Measurements from ENCODE around the gene PCCA. TPM values are rescaled to one million over a fixed set of nuclear protein-coding genes. Genes with fewer than 3 reads are reported as not detected.

The PCCA gene
- total RNA-seq, 1 donor from 2014 or later, result 14.3 TPM

DNA sequence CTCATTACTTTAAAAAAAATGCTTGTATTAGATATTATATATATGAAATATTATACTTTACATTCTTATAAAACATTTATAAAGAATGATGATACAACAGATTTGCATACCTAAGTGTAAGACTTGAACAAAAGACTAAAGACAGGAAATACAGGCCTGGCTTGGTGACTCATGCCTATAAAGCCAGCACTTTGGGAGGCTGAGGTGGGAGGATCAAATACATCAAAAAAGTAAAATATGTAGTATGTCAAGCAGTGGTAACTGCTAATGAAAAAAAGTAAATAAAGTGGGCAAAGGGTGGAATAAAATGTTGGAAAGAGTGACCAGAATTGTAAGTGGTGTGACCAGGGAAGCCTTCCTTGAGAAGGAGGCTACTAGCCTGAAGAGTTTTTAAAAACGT lies 366.0 kb downstream of the PCCA start:
- DNase-seq (ENCODE audit: low read depth), result no peak

GRCh38 chr13:100458673-100459072 lies 369.8 kb downstream of the PCCA start:
- no peak for DNase-seq (ENCODE audit: low read depth)

- DNase-seq (ENCODE audit: low read depth), result no peak
Measured at GRCh38 chr13:100459747-100460146, 370.9 kb downstream of the PCCA start.

DNA sequence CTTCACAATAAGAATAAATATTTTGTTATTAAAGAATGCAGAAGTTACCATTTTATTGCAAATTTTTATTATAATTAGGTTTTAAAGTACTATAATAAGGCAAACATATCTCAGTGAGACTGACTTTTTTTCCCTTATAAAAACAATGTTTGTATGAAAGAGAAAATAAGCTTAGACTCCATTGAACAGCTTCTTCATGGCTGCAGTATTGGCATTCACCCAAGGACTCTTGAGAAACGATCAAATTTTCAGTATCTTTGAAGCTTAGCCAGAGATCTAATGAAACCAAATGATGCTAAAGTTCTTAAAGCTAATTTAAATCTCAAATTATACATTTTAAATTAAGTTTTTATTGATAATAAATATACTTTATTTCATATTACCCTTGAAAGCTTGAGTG lies 371.4 kb downstream of the PCCA start:
- DNase-seq (ENCODE audit: low read depth), result no peak

GRCh38 chr13:100460791-100461190 lies 371.9 kb downstream of the PCCA start:
- DNase-seq (ENCODE audit: low read depth), result peak; percentile 42

- DNase-seq (ENCODE audit: low read depth), result peak; percentile 95
Measured at GRCh38 chr13:100461309-100462030, 372.6 kb downstream of the PCCA start.

DNA sequence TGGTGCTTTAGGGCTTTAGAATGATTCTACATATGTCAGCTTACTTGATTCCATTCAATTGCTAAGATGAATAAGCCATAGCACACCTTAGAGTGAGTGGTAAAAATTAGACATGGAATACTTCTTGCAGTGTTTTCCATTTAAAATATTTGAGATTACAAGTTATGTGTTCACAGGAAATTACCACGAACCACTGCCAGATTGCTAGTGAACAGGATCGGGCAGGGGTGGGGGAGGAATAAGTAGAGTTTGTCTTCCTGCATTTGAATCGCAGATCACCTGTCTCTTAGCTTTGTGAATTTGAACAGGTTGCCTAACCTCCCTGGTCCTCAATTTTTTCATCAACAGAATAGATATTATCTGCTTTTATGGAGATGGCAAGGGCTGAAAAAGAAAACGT lies 375.1 kb downstream of the PCCA start:
- DNase-seq (ENCODE audit: low read depth), result no peak

- DNase-seq (ENCODE audit: low read depth), result no peak
Measured at GRCh38 chr13:100465558-100465957, 376.7 kb downstream of the PCCA start.

DNA sequence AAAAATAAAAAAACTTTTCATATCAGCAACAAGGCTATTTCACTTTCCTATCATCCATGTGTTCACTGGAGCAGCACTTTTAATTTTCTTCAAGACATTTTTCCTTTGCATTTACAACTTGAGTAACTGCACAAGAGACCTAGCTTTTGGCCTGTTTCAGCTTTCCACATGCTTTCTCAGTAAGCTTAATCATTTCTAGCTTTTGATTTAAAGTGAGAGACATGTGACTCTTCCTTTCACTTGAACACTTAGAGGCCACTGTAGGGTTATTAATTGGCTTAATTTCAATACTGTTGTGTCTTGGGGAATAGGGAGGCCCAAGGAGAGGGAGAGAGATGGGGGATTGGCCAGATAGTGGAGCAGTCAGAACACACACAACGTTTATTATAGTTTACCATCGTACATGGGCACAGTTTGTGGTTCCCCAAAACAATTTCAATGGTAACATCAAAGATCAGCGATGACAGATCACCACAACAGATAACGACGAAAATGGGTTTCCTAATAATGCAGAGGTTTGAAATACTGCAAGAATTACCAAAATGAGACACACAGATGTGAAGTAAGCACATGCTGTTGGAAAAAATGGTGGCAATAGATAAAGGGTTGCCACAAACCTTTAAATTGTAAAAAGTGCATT lies 382.1 kb downstream of the PCCA start:
- DNase-seq (ENCODE audit: low read depth), result no peak

DNA sequence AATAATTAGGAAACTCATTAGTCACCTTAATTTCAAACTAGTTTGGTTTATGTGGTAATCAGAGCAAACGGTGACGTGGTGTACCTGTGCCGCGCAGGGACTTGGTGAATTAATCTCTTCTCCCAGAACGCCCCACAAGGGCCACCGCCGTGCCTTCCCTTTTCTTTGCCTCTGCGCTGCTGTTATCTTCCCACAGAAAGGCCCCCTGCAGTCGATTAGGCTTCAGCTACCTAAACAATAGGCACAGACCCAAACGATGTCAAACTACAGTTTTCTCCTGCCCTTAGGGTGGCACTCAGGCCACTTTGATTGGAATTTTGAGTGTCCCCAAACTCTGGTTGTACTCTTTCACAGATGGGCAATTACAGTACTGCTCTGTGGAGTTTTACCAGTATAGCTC lies 384.2 kb downstream of the PCCA start:
- no peak for DNase-seq (ENCODE audit: low read depth)

- no peak for DNase-seq (ENCODE audit: low read depth)
Measured at GRCh38 chr13:100473501-100474044, 384.7 kb downstream of the PCCA start.

- no peak for DNase-seq (ENCODE audit: low read depth)
Measured at GRCh38 chr13:100476963-100477362, 388.1 kb downstream of the PCCA start.

DNA sequence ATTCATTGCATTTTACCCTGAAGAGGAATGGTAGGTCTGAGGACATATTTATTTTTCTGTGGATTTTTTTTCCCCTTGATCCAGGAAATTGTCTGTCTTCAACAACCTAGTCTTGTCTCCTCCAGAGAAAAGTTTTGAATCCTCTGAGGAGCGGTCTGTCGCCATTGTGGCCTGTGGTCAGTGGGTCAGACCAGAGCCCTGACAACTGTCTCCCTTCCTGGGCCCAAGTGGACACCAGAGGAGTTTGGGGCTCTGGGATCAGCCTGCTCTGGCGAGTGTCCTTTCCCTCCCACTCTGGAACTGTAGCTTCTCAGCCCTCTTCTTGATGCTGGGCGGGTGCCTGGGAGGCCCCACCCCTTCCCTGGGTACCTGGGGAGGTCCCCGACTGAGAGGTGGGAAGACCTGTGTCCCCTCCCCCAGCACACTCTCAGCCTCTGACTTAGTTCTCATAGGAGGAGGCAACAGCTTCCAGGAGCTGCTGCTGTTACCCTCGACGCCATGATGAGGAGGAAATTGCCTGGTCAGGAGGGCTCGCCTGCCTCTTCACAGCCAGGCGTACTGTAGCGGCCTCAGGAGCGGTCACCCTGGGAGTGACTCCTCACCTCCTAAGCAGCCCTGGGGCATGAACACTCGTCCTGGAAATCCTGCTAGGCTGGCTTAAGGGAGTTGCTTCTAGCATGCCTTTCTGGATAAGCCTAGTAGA lies 389.4 kb downstream of the PCCA start:
- DNase-seq (ENCODE audit: low read depth), result peak; percentile 51

DNA sequence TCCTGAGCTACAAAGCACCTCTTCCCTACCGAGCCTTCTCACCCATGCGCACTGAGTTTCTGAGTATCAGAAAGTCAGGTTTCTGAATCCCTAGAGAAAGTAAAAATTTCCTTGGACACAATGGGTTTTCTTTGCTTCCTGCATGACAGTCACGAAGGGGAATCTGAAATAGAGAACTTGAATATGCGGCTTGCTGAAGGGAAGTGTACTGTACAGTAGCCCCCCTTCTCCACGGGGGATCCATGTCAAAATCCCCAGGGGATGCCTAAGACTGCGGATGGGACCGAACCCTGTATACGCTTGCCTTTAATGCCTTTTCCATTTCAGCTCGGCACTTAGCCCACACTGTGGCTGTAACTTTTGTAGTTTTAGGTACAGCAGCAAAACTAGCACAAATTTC lies 391.8 kb downstream of the PCCA start:
- no peak for DNase-seq (ENCODE audit: low read depth)

DNA sequence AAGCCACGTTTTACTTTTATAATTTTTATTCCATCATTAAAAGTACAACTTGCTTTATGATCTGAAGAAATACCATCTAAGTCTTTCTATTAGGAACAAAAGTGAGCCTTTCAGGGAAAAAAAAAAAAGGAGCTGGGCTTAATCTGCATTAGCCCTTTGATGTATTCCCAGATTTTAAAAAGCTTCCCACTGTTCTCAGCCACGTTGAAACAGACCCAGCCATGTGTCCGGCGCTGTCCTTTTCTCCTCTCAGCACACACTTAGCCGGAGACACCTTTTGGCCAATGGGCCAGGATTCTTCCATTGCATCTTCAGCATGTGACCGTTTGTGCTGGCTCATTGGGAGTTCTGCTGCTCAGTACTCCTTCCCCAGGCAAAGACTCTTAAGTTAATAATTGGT lies 394.2 kb downstream of the PCCA start:
- no peak for DNase-seq (ENCODE audit: low read depth)

DNA sequence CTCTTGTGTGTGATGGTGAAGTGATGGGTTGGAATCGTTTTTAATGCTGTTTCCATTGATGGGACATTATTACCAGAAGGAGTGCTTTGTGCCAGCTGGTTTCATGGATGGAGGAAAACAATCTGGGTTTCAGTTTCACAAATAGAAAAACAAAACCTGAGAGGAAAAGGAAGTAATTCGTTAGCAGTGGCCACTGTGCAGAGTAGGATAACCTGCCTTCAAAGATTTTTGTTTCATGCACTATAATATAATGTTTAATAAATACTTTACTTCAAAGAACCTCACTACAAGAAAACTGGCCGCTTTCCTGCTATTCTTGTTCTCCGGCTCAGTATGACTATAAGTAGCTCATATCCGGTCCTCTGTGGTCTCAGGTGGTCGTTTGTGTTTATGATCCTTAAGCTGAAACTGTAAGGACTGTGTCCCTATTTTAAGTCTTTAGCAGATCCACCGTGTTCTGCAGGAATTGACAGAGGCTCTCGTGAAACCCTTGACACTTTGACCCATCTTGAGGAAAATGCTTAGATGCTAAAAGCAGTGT lies 395.0 kb downstream of the PCCA start:
- DNase-seq (ENCODE audit: low read depth), result no peak

DNA sequence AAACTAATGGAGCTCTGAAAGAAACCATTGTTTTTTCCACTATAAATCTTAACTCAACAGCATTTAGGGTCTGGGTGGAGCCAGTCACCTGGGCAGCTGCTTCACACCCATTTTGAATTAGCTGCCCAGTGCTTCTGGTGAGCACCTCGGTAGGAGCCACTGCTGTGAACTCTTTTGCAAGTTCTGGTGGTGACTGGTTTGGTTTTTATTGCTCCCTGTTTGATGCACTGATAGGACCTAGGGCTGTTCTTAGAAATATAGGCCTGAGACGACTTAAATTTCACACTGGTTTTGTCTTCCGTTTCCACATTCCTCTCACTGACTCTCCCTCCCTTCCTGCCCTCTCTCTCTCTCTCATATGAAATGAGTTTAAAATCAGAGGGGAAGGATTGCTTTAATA lies 395.8 kb downstream of the PCCA start:
- no peak for DNase-seq (ENCODE audit: low read depth)

DNA sequence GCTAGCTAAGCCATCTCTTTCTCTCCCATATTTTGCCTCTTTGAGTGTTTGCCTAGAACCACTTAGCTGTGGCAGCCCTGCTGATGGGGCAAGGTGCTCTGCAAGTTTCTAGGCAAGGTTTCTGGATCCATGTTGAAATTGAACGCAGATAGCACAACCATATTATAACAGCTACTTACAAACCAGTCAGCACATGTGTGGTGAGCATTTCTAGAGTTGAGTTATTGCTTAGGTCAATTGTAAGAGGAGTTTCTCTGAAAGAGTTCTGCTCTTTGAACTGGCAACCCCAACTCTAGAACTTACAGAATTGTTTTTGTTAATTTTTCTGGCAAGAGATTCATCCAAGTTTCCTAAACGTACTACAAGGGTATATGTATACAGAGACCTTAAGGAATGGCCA lies 396.4 kb downstream of the PCCA start:
- no peak for DNase-seq (ENCODE audit: low read depth)

- DNase-seq (ENCODE audit: low read depth), result peak; percentile 90
Measured at GRCh38 chr13:100490692-100491091, 401.8 kb downstream of the PCCA start.

- peak; percentile 84 for DNase-seq (ENCODE audit: low read depth)
Measured at GRCh38 chr13:100491164-100491842, 402.4 kb downstream of the PCCA start.

DNA sequence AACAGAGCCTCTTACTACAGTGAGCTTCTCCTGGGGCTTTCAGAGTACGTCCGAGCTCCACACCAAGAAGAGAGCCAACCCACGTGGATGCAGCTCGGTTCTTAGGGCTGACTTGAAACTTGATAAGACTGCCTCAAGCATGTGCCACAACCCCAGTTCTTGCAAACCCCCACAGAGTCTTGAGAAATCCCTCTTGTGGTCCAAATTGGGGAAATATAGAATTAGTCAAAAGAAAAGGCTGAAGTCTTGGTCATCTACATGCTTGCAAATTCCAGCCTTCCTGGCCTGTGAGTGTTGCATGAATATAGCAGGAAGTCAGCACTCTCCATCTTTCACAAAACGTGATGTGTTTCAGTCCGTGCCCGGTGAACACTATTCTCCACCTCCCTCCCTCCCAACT lies 404.5 kb downstream of the PCCA start:
- no peak for DNase-seq (ENCODE audit: low read depth)

Data from myocyte (in vitro differentiated cells).